ENCODE results near the gene EYA2.

Gene EYA2

DNA sequence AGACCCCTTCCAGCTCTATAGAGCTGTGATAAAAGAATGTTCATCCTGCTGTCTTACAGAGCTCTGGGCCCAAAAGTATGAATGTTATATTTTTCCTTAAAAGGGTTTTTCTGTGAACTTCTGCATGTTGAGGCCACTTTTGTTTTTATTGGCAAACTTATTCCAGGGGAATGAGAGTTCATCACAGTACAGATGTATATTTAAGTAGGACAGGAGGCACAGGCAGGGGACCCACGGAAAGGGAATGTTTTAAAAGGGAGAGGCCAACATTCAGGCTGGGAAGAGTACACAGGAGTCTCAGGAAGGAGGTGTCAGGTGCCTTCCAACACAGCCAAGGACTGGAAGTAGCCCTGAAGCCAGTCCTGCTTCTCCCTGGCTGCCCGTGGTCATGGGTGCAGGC is 148.4 kb downstream of the EYA2 start:
- ChIA-PET CTCF (no interaction called here), POLR2A (no interaction called here)
- no peak overlapping the region for H3K4me3 ChIP-seq (ENCODE audit: low read depth, low read length)
- TF ChIP-seq, protein P1, sequence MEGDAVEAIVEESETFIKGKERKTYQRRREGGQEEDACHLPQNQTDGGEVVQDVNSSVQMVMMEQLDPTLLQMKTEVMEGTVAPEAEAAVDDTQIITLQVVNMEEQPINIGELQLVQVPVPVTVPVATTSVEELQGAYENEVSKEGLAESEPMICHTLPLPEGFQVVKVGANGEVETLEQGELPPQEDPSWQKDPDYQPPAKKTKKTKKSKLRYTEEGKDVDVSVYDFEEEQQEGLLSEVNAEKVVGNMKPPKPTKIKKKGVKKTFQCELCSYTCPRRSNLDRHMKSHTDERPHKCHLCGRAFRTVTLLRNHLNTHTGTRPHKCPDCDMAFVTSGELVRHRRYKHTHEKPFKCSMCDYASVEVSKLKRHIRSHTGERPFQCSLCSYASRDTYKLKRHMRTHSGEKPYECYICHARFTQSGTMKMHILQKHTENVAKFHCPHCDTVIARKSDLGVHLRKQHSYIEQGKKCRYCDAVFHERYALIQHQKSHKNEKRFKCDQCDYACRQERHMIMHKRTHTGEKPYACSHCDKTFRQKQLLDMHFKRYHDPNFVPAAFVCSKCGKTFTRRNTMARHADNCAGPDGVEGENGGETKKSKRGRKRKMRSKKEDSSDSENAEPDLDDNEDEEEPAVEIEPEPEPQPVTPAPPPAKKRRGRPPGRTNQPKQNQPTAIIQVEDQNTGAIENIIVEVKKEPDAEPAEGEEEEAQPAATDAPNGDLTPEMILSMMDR (IDR thresholded peaks at IDR 0.05; ENCODE audit: insufficient read depth, low read length, missing control alignments): no peak
- no peak for DNase-seq (ENCODE audit: low read depth, low spot score)

DNA sequence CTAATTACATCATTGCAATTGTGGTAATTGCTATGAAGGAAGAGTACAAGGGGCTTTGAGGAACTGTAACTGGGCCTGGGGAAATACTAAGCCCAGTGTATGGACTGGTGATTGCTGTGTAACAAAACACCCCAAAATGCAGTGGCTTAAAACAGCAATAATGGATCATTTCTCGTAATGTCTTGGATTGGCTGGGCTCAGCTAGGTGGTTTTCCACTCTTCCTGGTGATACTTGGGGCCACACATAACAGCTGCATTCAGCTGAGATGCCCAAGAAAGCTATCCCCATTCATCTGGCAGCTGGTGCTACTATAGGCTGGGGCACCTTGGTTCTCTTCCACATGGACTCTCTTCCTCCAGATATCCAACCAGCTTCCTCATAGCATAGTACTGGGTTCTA is 150.3 kb downstream of the EYA2 start:
- POLR2A ChIA-PET: no interaction called here
- TF ChIP-seq, protein P1 (IDR thresholded peaks at IDR 0.05; ENCODE audit: insufficient read depth, low read length, missing control alignments): no peak
- no peak for DNase-seq (ENCODE audit: low read depth, low spot score)
- H3K4me3 ChIP-seq (ENCODE audit: low read depth, low read length): no peak overlapping the region
- CTCF ChIA-PET: no interaction called here

DNA sequence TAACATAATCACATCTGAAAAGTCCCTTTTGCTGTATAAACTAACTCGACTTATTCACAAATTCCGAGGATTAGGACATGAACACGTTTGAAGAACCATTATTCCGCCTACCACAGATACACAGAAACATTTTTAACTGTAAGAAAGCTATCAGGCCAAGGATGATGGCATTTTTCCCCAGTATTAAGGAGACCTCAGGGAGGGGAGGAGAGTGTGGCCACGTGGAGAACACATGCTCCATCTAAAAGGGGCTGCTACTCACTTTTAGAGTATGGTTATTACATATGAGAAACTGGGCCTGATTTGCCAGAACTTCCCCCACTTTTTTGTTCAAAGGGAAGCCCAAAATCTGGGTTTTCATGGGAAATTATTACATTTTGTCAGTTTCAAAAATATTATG is 153.4 kb downstream of the EYA2 start:
- TF ChIP-seq, protein P1 (IDR thresholded peaks at IDR 0.05; ENCODE audit: insufficient read depth, low read length, missing control alignments): no peak
- no peak overlapping the region for H3K4me3 ChIP-seq (ENCODE audit: low read depth, low read length)
- CTCF ChIA-PET: no interaction called here
- DNase-seq (ENCODE audit: low read depth, low spot score): no peak
- POLR2A ChIA-PET: no interaction called here

DNA sequence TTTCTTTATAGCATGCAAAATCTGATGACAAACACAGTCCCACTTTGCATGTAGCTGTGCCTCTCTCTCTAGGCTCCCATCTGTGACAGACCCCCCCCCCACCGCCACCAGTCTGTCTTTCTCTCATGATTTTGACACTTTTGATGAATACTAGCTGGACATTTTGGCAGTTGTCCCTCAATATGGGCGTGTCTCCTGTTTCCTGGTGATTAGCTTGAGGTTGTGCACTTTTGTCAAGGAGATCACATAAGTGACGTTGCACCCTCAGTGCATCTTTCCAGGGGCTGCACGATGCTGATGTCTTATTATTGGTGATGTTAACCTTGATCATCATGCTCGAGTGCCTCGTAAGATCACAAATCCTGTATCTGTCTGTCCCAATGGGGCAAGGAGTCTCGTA is 155.1 kb downstream of the EYA2 start:
- ChIA-PET POLR2A (no interaction called here), CTCF (no interaction called here)

DNA sequence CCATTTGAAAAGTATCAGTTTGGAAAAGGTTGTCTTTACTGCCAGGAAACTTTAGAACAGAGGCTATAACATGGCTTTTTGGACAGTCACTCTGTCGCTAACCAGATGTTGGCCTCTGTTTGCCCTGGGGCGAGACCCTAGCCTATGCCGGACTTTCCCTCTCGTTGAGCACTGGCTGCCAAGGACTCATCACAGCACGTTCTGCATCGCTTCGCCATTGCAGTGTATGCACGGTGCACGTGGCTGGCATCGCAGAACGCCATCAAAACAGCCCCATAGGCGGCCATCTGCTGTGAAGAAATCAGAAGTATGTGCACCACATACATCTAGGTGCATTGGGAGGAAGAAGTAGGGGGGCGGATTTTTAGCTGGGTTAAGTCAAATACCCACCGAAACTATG is 156.4 kb downstream of the EYA2 start:
- TF ChIP-seq, protein P1 (IDR thresholded peaks at IDR 0.05; ENCODE audit: insufficient read depth, low read length, missing control alignments): no peak
- DNase-seq (ENCODE audit: low read depth, low spot score): no peak
- POLR2A ChIA-PET: interaction anchor here (0.6 kb wide), 1 partner anchor 24 kb away, joined by 6 read pairs; no protein-coding TSS in a partner anchor
- CTCF ChIA-PET: interaction anchor here (1.0 kb wide), 1 partner anchor 9 kb away, joined by 3 read pairs; no protein-coding TSS in a partner anchor
- H3K4me3 ChIP-seq (ENCODE audit: low read depth, low read length): no peak overlapping the region

More for the DNA sequence above, 155.1 kb downstream of the EYA2 start:
- no peak overlapping the region for H3K4me3 ChIP-seq (ENCODE audit: low read depth, low read length)
- TF ChIP-seq, protein P1 (IDR thresholded peaks at IDR 0.05; ENCODE audit: insufficient read depth, low read length, missing control alignments): no peak
- DNase-seq (ENCODE audit: low read depth, low spot score): no peak

DNA sequence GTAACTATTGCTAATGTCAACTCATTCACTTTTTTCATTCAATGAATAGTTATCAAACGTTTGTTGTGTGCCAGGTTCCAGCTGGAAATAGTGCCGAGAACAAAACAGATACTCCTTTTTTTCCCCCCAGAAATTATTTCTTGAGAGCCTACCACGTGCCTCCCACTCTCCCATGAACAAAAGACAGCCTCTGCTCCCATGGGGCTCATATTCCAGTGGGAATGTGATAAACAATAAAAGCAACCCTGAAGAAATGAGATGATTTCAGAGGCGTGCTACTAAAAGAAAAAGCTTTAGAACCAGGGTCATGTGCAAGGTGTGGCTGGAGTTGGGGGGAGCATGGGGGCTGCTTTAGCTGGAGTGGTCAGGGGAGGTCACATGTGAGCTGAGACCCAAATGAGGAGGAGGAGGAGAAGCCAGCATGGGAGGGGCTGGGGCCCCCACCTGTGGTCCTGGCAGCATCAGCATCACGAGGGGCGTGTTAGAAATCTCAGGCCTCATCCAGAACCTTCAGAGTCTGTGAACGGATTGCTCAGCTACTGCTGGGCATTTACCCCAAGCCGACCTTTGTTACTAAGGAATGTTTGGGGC is 157.4 kb downstream of the EYA2 start:
- no peak overlapping the region for H3K4me3 ChIP-seq (ENCODE audit: low read depth, low read length)
- ChIA-PET CTCF (interaction anchor here (1.0 kb wide), 1 partner anchor 10 kb away, joined by 3 read pairs; no protein-coding TSS in a partner anchor), POLR2A (interaction anchor here (0.6 kb wide), 1 partner anchor 25 kb away, joined by 6 read pairs; no protein-coding TSS in a partner anchor)
- DNase-seq (ENCODE audit: low read depth, low spot score): no peak
- TF ChIP-seq, protein P1 (IDR thresholded peaks at IDR 0.05; ENCODE audit: insufficient read depth, low read length, missing control alignments): no peak

Data from AG04449 (cell line).